K562 (cell line): ENCODE data around the gene UBAP1L. TPM values are rescaled to one million over a fixed set of nuclear protein-coding genes. Genes with fewer than 3 reads are reported as not detected.

Experiments used
- ATAC-seq: fragments of 200-7000 bp; cut with Tn5 transposase; 3 replicates; pipeline ENCODE4 v1.9.1; 2020; ENCODE audit warnings: moderate library complexity
- BruUV-seq: library from RNA; stranded (reverse); fragments of 400-500 nt; replicated peaks from 2 replicates; lab custom pipeline; 2021; lab: Mats Ljungman, UMichigan
- CTCF ChIA-PET: fragments of 300-600 bp; formaldehyde crosslinking; extraction: SDS; loops from one replicate; lab custom pipeline; 2021; ENCODE audit warnings: low intra/inter-chr PET ratio; lab: Yijun Ruan, JAX
- POLR2A ChIA-PET: fragments of 300-600, 350-650 bp; sonication (Branson Sonifier 250); formaldehyde crosslinking; extraction: SDS; loops from one replicate; lab custom pipeline; 2021; ENCODE audit warnings: antibody characterized with exemption, inconsistent platforms; lab: Yijun Ruan, JAX
- DNase-seq, 4 experiments: peaks; one replicate each; pipeline versions ENCODE4 v3.0.0 to v3.0.0-alpha.2; 2011 to 2018; ENCODE audit warnings: low spot score in 3 of 4, mixed read lengths in 3 of 4; ENCODE audit errors: extremely low read depth in 1 of 4
- FAIRE-seq: peaks from 2 replicates; lab custom pipeline; 2011; peaks lifted over from hg19 to GRCh38; lab: Jason Lieb, UNC
- H2AFZ ChIP-seq: 2 replicates; pipeline ENCODE4 v1.6.0; 2011; ENCODE audit warnings: low read depth, low read length, control low read depth, inconsistent platforms
- H3K27ac ChIP-seq: fragments of 200-600 bp; 3 replicates; pipeline ENCODE4 v1.8.0; 2011; ENCODE audit warnings: low read depth, mild to moderate bottlenecking, control low read depth, inconsistent platforms, low read length, moderate library complexity, mixed read lengths; ENCODE audit errors: extremely low read depth
- H3K27me3 ChIP-seq, 2 experiments: fragments of 300-600 bp in 1 of 2; 2 replicates in 1 of 2; 3 replicates in 1 of 2; pipeline versions ENCODE4 v1.6.0 to v1.8.0; 2011; ENCODE audit warnings: inconsistent platforms in 2 of 2, low read length in 2 of 2, mild to moderate bottlenecking in 1 of 2, mixed read lengths in 1 of 2, moderate library complexity in 1 of 2; ENCODE audit not compliant: control insufficient read depth in 2 of 2, insufficient read depth in 2 of 2
- H3K36me3 ChIP-seq: fragments of 300-600 bp; 3 replicates; pipeline ENCODE4 v1.8.0; 2011; ENCODE audit warnings: mild to moderate bottlenecking, low read length, inconsistent platforms; ENCODE audit not compliant: control insufficient read depth, insufficient read depth
- H3K4me1 ChIP-seq, 2 experiments: fragments of 200-600 bp in 1 of 2; replicated peaks in 1 of 2; 2 replicates in 1 of 2; 3 replicates in 1 of 2; pipeline versions ENCODE4 v1.5.1 to v1.8.0; 2011; ENCODE audit warnings: inconsistent platforms in 2 of 2, low read length in 2 of 2, mild to moderate bottlenecking in 1 of 2, mixed read lengths in 1 of 2, moderate library complexity in 1 of 2; ENCODE audit not compliant: control insufficient read depth in 2 of 2, insufficient read depth in 2 of 2
- H3K4me2 ChIP-seq: 2 replicates; pipeline ENCODE4 v1.6.1; 2011; ENCODE audit warnings: low read length, control low read depth, inconsistent platforms, mixed read lengths; ENCODE audit not compliant: insufficient read depth
- H3K4me3 ChIP-seq: fragments of 200-600 bp; sonication (generic), shearing (Covaris generic); 2 replicates; pipeline ENCODE4 v1.5.1; 2016; ENCODE audit warnings: control low read depth, inconsistent platforms
- H3K79me2 ChIP-seq: fragments of 200-600 bp; 3 replicates; pipeline ENCODE4 v1.8.0; 2011; ENCODE audit warnings: low read length, inconsistent platforms; ENCODE audit not compliant: control insufficient read depth, insufficient read depth
- H3K9ac ChIP-seq, 2 experiments: 2 replicates each; pipeline versions ENCODE4 v1.6.0 to v1.6.1; 2011; ENCODE audit warnings: low read depth in 2 of 2, low read length in 2 of 2, control low read depth in 1 of 2, inconsistent platforms in 1 of 2, mild to moderate bottlenecking in 1 of 2, mixed read lengths in 1 of 2; ENCODE audit not compliant: insufficient read depth in 1 of 2
- H3K9me1 ChIP-seq: one replicate; pipeline ENCODE4 v1.6.0; 2011; ENCODE audit warnings: inconsistent platforms, mild to moderate bottlenecking, low read length, moderate library complexity; ENCODE audit not compliant: control insufficient read depth, insufficient read depth
- H3K9me3 ChIP-seq: replicated peaks from 2 replicates; pipeline ENCODE4 v1.5.1; 2011; ENCODE audit warnings: low read depth, low read length, inconsistent platforms; ENCODE audit not compliant: control insufficient read depth, insufficient read depth
- H4K20me1 ChIP-seq: replicated peaks from 2 replicates; pipeline ENCODE4 v1.6.1; 2011; ENCODE audit warnings: low read length, inconsistent platforms, mixed read lengths; ENCODE audit not compliant: control insufficient read depth, insufficient read depth
- BCLAF1 ChIP-seq, 2 experiments: fragments of 450-650 bp in 1 of 2; IDR thresholded peaks; 2 replicates each; pipeline ENCODE4 v1.6.1; 2011 to 2017; ENCODE audit warnings: low read depth in 2 of 2, antibody characterized with exemption in 1 of 2, borderline replicate concordance in 1 of 2, low read length in 1 of 2, mild to moderate bottlenecking in 1 of 2, mixed read lengths in 1 of 2; ENCODE audit not compliant: control insufficient read depth in 1 of 2
- CBX5 ChIP-seq: IDR thresholded peaks from 2 replicates; pipeline ENCODE4 v1.6.1; 2014; ENCODE audit warnings: low read depth, borderline replicate concordance
- FOXA1 ChIP-seq: fragments of 450-650 bp; IDR thresholded peaks from 2 replicates; pipeline ENCODE4 v1.6.1; 2016; ENCODE audit warnings: mild to moderate bottlenecking, borderline replicate concordance
- ID3 ChIP-seq, 2 experiments: fragments of 250-450 bp in 1 of 2; fragments of 450-650 bp in 1 of 2; sonication (Bioruptor Pico) in 1 of 2; IDR thresholded peaks; 2 replicates each; pipeline versions ENCODE4 v1.6.1 to v1.8.0; 2016 to 2021; ENCODE audit warnings: mild to moderate bottlenecking in 2 of 2, moderate library complexity in 2 of 2, missing compliant biosample characterization in 1 of 2, missing genetic modification characterization in 1 of 2
- MCM5 ChIP-seq: fragments of 450-650 bp; IDR thresholded peaks from 2 replicates; pipeline ENCODE4 v1.6.1; 2016; ENCODE audit warnings: low read depth
- PHF8 ChIP-seq: fragments of 200-600 bp; sonication (generic); IDR thresholded peaks from 2 replicates; pipeline ENCODE4 v1.6.1; 2012; ENCODE audit warnings: mixed run types, mild to moderate bottlenecking, inconsistent platforms, low read length, moderate library complexity, borderline replicate concordance
- TCF3 ChIP-seq: sonication (generic); formaldehyde crosslinking; IDR thresholded peaks from 2 replicates; pipeline ENCODE4 v1.4.0; 2020; ENCODE audit warnings: mild to moderate bottlenecking, missing genetic modification reagents
- ZNF324 ChIP-seq: fragments of 250-450 bp; sonication (Bioruptor Pico); IDR thresholded peaks from 2 replicates; pipeline ENCODE4 v1.4.0; 2020; ENCODE audit warnings: mild to moderate bottlenecking
- ZNF780A ChIP-seq: fragments of 250-450 bp; sonication (Bioruptor Pico); IDR thresholded peaks from 2 replicates; pipeline ENCODE4 v1.5.0; 2021; ENCODE audit warnings: mild to moderate bottlenecking
- WGBS: fragments of 100-300 bp; shearing (Covaris generic); methylation state at CpG from one replicate; pipeline ENCODE4 v1.1.6; 2016; ENCODE audit warnings: low coverage, mixed read lengths; ENCODE audit not compliant: insufficient coverage; ENCODE audit errors: missing lambda C conversion rate; 5-methylcytosine and 5-hydroxymethylcytosine counted together
- in situ Hi-C: fragments of 300-500 bp; cut with MboI; formaldehyde crosslinking; loops from 4 replicates; pipeline ENCODE4 v1.15.0; 2018; ENCODE audit warnings: inconsistent platforms, mixed read lengths
- intact Hi-C: fragments of 100-400 bp; cut with micrococcal nuclease; formaldehyde crosslinking; loops from 2 replicates; pipeline ENCODE4 v1.14.2; 2022
- polyA plus RNA-seq, 8 experiments: library from polyadenylated mRNA; depleted of rRNA in 4 of 8; stranded (reverse) in 5 of 8; unstranded in 3 of 8; fragments of >200 nt; fragmentation: Nextera tagmentation in 2 of 8; fragmentation: Illumina TruSeq in 1 of 8; extraction: Ambion mirVana in 2 of 8; extraction: Trizol in 1 of 8; gene quantifications; 2 replicates each; pipeline versions ENCODE4 v1.2.1 to v1.2.3, GENCODE V29; 2011 to 2014; ENCODE audit warnings: inconsistent platforms in 1 of 8, missing spikeins in 1 of 8
- total RNA-seq, 7 experiments: library from RNA; depleted of rRNA in 6 of 7; stranded (reverse); fragments of >200 nt in 6 of 7; fragmentation: Illumina TruSeq in 2 of 7; extraction: Trizol in 2 of 7; gene quantifications; 2 replicates each; pipeline versions ENCODE4 v1.2.1 to v1.2.3, GENCODE V29; 2011 to 2021; ENCODE audit warnings: low replicate concordance in 1 of 7

The UBAP1L gene
- total and polyA plus RNA-seq, 9 of the 15 experiments (the other 6 are each of a cell fraction or from before 2014, with no cell fraction given) = 0.16 to 0.71 (median 0.41) TPM; not detected in 2

GRCh38 chr15:65059369-65059750, 55.6 kb downstream of the UBAP1L start:
- intact Hi-C loops (no loop called here), in situ Hi-C loops (loop anchor here (10.0 kb wide), 2 partner anchors 235 to 325 kb away; partner anchors contain the start of gene RNU5A-1)
- no peak overlapping the region for H3K27ac ChIP-seq
- H3K27me3 ChIP-seq = peaks cover 17 to 44% of the 10 kb centered on the region in 2 experiments
- CTCF ChIA-PET = no interaction called here
- no peak for TF ChIP-seq PHF8
- POLR2A ChIA-PET = interaction anchor here (1.0 kb wide), 1 partner anchor 245 kb away, joined by 4 read pairs; the partner anchor contains the start of gene RNU5B-1
- no peaks in the 10 kb centered on the region for H3K36me3 ChIP-seq
- H3K4me3 ChIP-seq = no peak overlapping the region
- no TSS peak for BruUV-seq
- H3K79me2 ChIP-seq = no peaks in the 10 kb centered on the region
- H3K9ac ChIP-seq = no peak overlapping the region
- WGBS = 3% methylated on average over 3 of the region's 3 CpGs
- FAIRE-seq (no peak), DNase-seq (no peak), ATAC-seq (no peak)
- no peaks in the 10 kb centered on the region for H3K9me1 ChIP-seq
- peaks cover 0 to 6% of the 10 kb centered on the region in 2 experiments; a peak in 1 of 5 replicates for H3K4me1 ChIP-seq
- H3K4me2 ChIP-seq = no peak overlapping the region
- H2AFZ ChIP-seq = no peak overlapping the region
- no peaks in the 10 kb centered on the region for H3K9me3 ChIP-seq
- no peaks in the 10 kb centered on the region; the same call in none of the 2 replicates for H4K20me1 ChIP-seq

- 5% methylated on average over 16 of the region's 16 CpGs for WGBS
- Histone ChIP-seq H3K4me2 (no peak overlapping the region), H3K9ac (no peak overlapping the region), H2AFZ (no peak overlapping the region), H3K9me3 (no peaks in the 10 kb centered on the region), H3K4me3 (no peak overlapping the region), H3K27me3 (peaks cover 13 to 43% of the 10 kb centered on the region in 2 experiments; a peak in 4 of 5 replicates), H3K79me2 (no peaks in the 10 kb centered on the region), H3K9me1 (no peaks in the 10 kb centered on the region), H4K20me1 (no peaks in the 10 kb centered on the region; the same call in none of the 2 replicates), H3K27ac (no peak overlapping the region), H3K4me1 (peaks cover 0 to 6% of the 10 kb centered on the region in 2 experiments; a peak in 1 of 5 replicates), H3K36me3 (no peaks in the 10 kb centered on the region)
- FAIRE-seq = no peak
- ChIA-PET POLR2A (interaction anchor here (1.0 kb wide), 1 partner anchor 246 kb away, joined by 4 read pairs; the partner anchor contains the start of gene RNU5B-1), CTCF (no interaction called here)
- intact Hi-C loops (no loop called here), in situ Hi-C loops (loop anchor here (10.0 kb wide), 2 partner anchors 236 to 326 kb away; partner anchors contain the start of gene RNU5A-1)
- BruUV-seq = no TSS peak
- no peak for DNase-seq
- no peak for ATAC-seq
- TF ChIP-seq ID3 (CRISPR knock-in tag; IDR thresholded peaks at IDR 0.05) (no peak), ID3 (tag; IDR thresholded peaks at IDR 0.05) (no peak), TCF3 (CRISPR knock-in tag) (no peak), CBX5 (no peak), MCM5 (no peak), ZNF324 (CRISPR knock-in tag) (no peak), ZNF780A (CRISPR knock-in tag) (no peak), BCLAF1 (IDR thresholded peaks at IDR 0.05; ENCODE audit: borderline replicate concordance in 1 of 2, control insufficient read depth in 1 of 2, low read depth in 2 of 2, low read length in 1 of 2) (no peak), FOXA1 (no peak)
Measured at GRCh38 chr15:65058394-65059368, 56.3 kb downstream of the UBAP1L start.
